PC-3 (cell line): ENCODE results near the gene SGMS1. TPM values are rescaled to one million over a fixed set of nuclear protein-coding genes. Genes with fewer than 3 reads are reported as not detected.

ENCODE experiments used
- ATAC-seq: fragments of 200-7000 bp; cut with Tn5 transposase; 2 replicates; pipeline ENCODE4 v1.9.1; 2020; ENCODE audit warnings: mild to moderate bottlenecking, moderate library complexity
- BruUV-seq: library from RNA; stranded (reverse); fragments of 400-500 nt; replicated peaks from 2 replicates; lab custom pipeline; 2021; lab: Mats Ljungman, UMichigan
- CTCF ChIA-PET: fragments of 300-600 bp; sonication (Branson Sonifier 250); formaldehyde crosslinking; loops from one replicate; lab custom pipeline; 2022; ENCODE audit warnings: antibody characterized with exemption; lab: Charles Lee
- POLR2A ChIA-PET: fragments of 300-600 bp; sonication (Branson Sonifier 250); formaldehyde crosslinking; loops from one replicate; lab custom pipeline; 2022; ENCODE audit warnings: antibody characterized with exemption; ENCODE audit not compliant: unreplicated experiment; lab: Charles Lee
- DNase-seq: peaks from one replicate; pipeline ENCODE4 v3.0.0-alpha.2; 2015
- H2AFZ ChIP-seq: fragments of 300-600 bp; sonication (generic); 2 replicates; pipeline ENCODE4 v1.6.0; 2016; ENCODE audit warnings: antibody characterized with exemption, low read length
- H3F3A ChIP-seq: fragments of 300-600 bp; sonication (generic); one replicate; pipeline ENCODE4 v1.6.0; 2017; ENCODE audit warnings: antibody characterized with exemption, low read length, control low read depth, mild to moderate bottlenecking; ENCODE audit not compliant: unreplicated experiment
- H3K27ac ChIP-seq: fragments of 300-600 bp; sonication (generic); 2 replicates; pipeline ENCODE4 v1.5.1; 2016; ENCODE audit warnings: mild to moderate bottlenecking, low read length
- H3K27me3 ChIP-seq: fragments of 300-600 bp; sonication (generic); 2 replicates; pipeline ENCODE4 v1.6.1; 2016; ENCODE audit warnings: low read length, mixed read lengths
- H3K36me3 ChIP-seq: fragments of 300-600 bp; sonication (generic); 2 replicates; pipeline ENCODE4 v1.6.1; 2016; ENCODE audit warnings: low read depth, mixed run types, low read length, mixed read lengths
- H3K4me1 ChIP-seq: fragments of 300-600 bp; sonication (generic); 2 replicates; pipeline ENCODE4 v1.5.1; 2016; ENCODE audit warnings: low read length; ENCODE audit not compliant: insufficient read depth
- H3K4me2 ChIP-seq: fragments of 300-600 bp; sonication (generic); 2 replicates; pipeline ENCODE4 v1.6.0; 2016; ENCODE audit warnings: low read length
- H3K4me3 ChIP-seq: fragments of 300-600 bp; sonication (generic); 2 replicates; pipeline ENCODE4 v1.5.1; 2016; ENCODE audit warnings: mild to moderate bottlenecking, low read length, mixed read lengths
- H3K79me2 ChIP-seq: fragments of 300-600 bp; sonication (generic); 2 replicates; pipeline ENCODE4 v1.6.1; 2017; ENCODE audit warnings: low read length, mixed read lengths
- H3K9ac ChIP-seq: fragments of 300-600 bp; sonication (generic); 2 replicates; pipeline ENCODE4 v1.6.0; 2016; ENCODE audit warnings: mild to moderate bottlenecking, low read length
- H3K9me2 ChIP-seq: fragments of 300-600 bp; sonication (generic); replicated peaks from 2 replicates; pipeline ENCODE4 v1.6.1; 2016; ENCODE audit warnings: mixed run types, low read length, mixed read lengths
- H3K9me3 ChIP-seq: fragments of 300-600 bp; sonication (generic); 2 replicates; pipeline ENCODE4 v1.6.1; 2016; ENCODE audit warnings: low read length, mixed read lengths
- H4K20me1 ChIP-seq: fragments of 300-600 bp; sonication (generic); 2 replicates; pipeline ENCODE4 v1.6.1; 2016; ENCODE audit warnings: low read length, mixed read lengths
- CTCF ChIP-seq: fragments of 300-600 bp; sonication (generic); conservative IDR thresholded peaks from 2 replicates; pipeline ENCODE4 v1.5.1; 2017; ENCODE audit warnings: antibody characterized with exemption, low read depth, mild to moderate bottlenecking, low read length
- EZH2 ChIP-seq: fragments of 300-600 bp; sonication (generic); IDR thresholded peaks from one replicate; pipeline ENCODE4 v1.6.1; 2017; ENCODE audit warnings: antibody characterized with exemption, mild to moderate bottlenecking, low read length; ENCODE audit not compliant: unreplicated experiment
- EZH2phosphoT487 ChIP-seq: fragments of 300-600 bp; sonication (generic); IDR thresholded peaks from 2 replicates; pipeline ENCODE4 v1.6.1; 2018; ENCODE audit warnings: mild to moderate bottlenecking, antibody characterized with exemption, low read length, borderline replicate concordance
- intact Hi-C: fragments of 100-400 bp; cut with micrococcal nuclease; formaldehyde crosslinking; loops from 2 replicates; pipeline ENCODE4 v1.9.0; 2023
- total RNA-seq: library from RNA; depleted of rRNA; stranded (reverse); fragments of >200 nt; gene quantifications from 2 replicates; pipeline ENCODE4 v1.2.3, GENCODE V29; 2014

SGMS1 gene
- total RNA-seq, 1 experiment from 2014 or later = 61.4 TPM

GRCh38 chr10:50604809-50605208, 18.9 kb downstream of the SGMS1 start:
- Histone ChIP-seq H3K4me1 (peaks cover 85% of the 10 kb centered on the region), H3K27ac (peak overlapping the region; percentile 66), H3K9me3 (no peaks in the 10 kb centered on the region), H3K4me3 (peak overlapping the region; percentile 13; the same call in 1 of the 2 replicates), H3K27me3 (no peaks in the 10 kb centered on the region), H4K20me1 (peaks cover 27% of the 10 kb centered on the region), H3K79me2 (peaks cover 70% of the 10 kb centered on the region), H3K9me2 (no peaks in the 10 kb centered on the region), H2AFZ (no peak overlapping the region), H3K4me2 (peak overlapping the region; percentile 66), H3K36me3 (no peaks in the 10 kb centered on the region), H3K9ac (no peak overlapping the region), H3F3A (peaks cover 25% of the 10 kb centered on the region)
- POLR2A ChIA-PET = interaction anchor here (0.6 to 1.0 kb wide), 3 partner anchors 13 to 47 kb away, joined by 3 to 5 read pairs (median 5); no protein-coding TSS in a partner anchor
- no TSS peak for BruUV-seq
- ATAC-seq (peak; percentile 0; the same call in 1 of the 2 replicates), DNase-seq (peak; percentile 44)
- CTCF ChIA-PET = interaction anchor here (0.6 to 1.5 kb wide), 3 partner anchors 17 to 329 kb away, joined by 3 to 5 read pairs (median 3); no protein-coding TSS in a partner anchor
- TF ChIP-seq EZH2phosphoT487 (no peak), CTCF (no peak), EZH2 (no peak)
- intact Hi-C loops = loop anchor here (1.0 to 5.0 kb wide), 7 partner anchors 17 to 280 kb away; no protein-coding TSS in a partner anchor

GRCh38 chr10:50604049-50604640, 19.6 kb downstream of the SGMS1 start:
- no peaks in the 10 kb centered on the region for H3K36me3 ChIP-seq
- H2AFZ ChIP-seq = peak overlapping the region; percentile 8; the same call in 1 of the 2 replicates
- H4K20me1 ChIP-seq = peaks cover 27% of the 10 kb centered on the region
- peak; percentile 64 for DNase-seq
- peaks cover 86% of the 10 kb centered on the region for H3K4me1 ChIP-seq
- peak overlapping the region; percentile 66 for H3K4me2 ChIP-seq
- H3F3A ChIP-seq = peaks cover 25% of the 10 kb centered on the region
- ATAC-seq = no peak
- no TSS peak for BruUV-seq
- H3K4me3 ChIP-seq = peak overlapping the region; percentile 26; the same call in 1 of the 2 replicates
- ChIA-PET CTCF (interaction anchor here (1.5 kb wide), 1 partner anchor 41 kb away, joined by 3 read pairs; no protein-coding TSS in a partner anchor), POLR2A (no interaction called here)
- H3K9me2 ChIP-seq = no peaks in the 10 kb centered on the region
- H3K27me3 ChIP-seq = no peaks in the 10 kb centered on the region
- H3K79me2 ChIP-seq = peaks cover 63% of the 10 kb centered on the region
- no peaks in the 10 kb centered on the region for H3K9me3 ChIP-seq
- peak overlapping the region; percentile 66 for H3K27ac ChIP-seq
- no peak for TF ChIP-seq EZH2phosphoT487
- TF ChIP-seq CTCF = no peak
- no peak for TF ChIP-seq EZH2
- intact Hi-C loops = loop anchor here (2.0 kb wide), 2 partner anchors 37 to 133 kb away; no protein-coding TSS in a partner anchor
- no peak overlapping the region for H3K9ac ChIP-seq
